D341Med (cell line): ENCODE measurements around the gene HOTAIR.
A peak's percentile ranks its signal among the peaks of the same experiment; 100 is the strongest.

Experiments
- DNase-seq: peaks from one replicate; pipeline ENCODE4 v3.0.0; 2012; ENCODE audit warnings: low spot score

HOTAIR gene

GRCh38 chr12:53959314-53959713, 15.4 kb downstream of the HOTAIR start:
- DNase-seq = no peak

GRCh38 chr12:53958128-53958527, 16.6 kb downstream of the HOTAIR start:
- no peak for DNase-seq

- DNase-seq = no peak
Observed at GRCh38 chr12:53956914-53957536, 17.7 kb downstream of the HOTAIR start.

GRCh38 chr12:53956251-53956887, 18.4 kb downstream of the HOTAIR start:
- no peak for DNase-seq

GRCh38 chr12:53955776-53956250, 18.9 kb downstream of the HOTAIR start:
- no peak for DNase-seq

- DNase-seq = peak; percentile 60
Observed at GRCh38 chr12:53955036-53955775, 19.5 kb downstream of the HOTAIR start.

- no peak for DNase-seq
Observed at GRCh38 chr12:53954694-53955035, 20.1 kb downstream of the HOTAIR start, which contains the start of gene HOXC12. TSS of gene HOXC12 (plus strand) at chr12:53954903. CDS start at chr12:53954930, 27 bp downstream.

- DNase-seq = no peak
Observed at GRCh38 chr12:53953831-53954693, 20.7 kb downstream of the HOTAIR start.

GRCh38 chr12:53952871-53953734, 21.7 kb downstream of the HOTAIR start:
- no peak for DNase-seq

- DNase-seq = peak; percentile 52
Observed at GRCh38 chr12:53952335-53952694, 22.4 kb downstream of the HOTAIR start.

GRCh38 chr12:53951577-53952334, 23.0 kb downstream of the HOTAIR start:
- peak; percentile 25 for DNase-seq

GRCh38 chr12:53950789-53951576, 23.8 kb downstream of the HOTAIR start:
- no peak for DNase-seq

GRCh38 chr12:53950437-53950773, 24.3 kb downstream of the HOTAIR start:
- no peak for DNase-seq

GRCh38 chr12:53949631-53950436, 24.9 kb downstream of the HOTAIR start:
- no peak for DNase-seq

- no peak for DNase-seq
Observed at GRCh38 chr12:53948650-53949593, 25.8 kb downstream of the HOTAIR start.

- DNase-seq = no peak
Observed at GRCh38 chr12:53947743-53948142, 27.0 kb downstream of the HOTAIR start.

- DNase-seq = no peak
Observed at GRCh38 chr12:53944907-53945847, 29.6 kb downstream of the HOTAIR start.
